ENCODE measurements around the gene C3orf62.

The C3orf62 gene

GRCh38 chr3:49273825-49274532 is 3.1 kb downstream of the C3orf62 start:
- no peaks in the 10 kb centered on the region for H3K27me3 ChIP-seq (ENCODE audit: insufficient read depth, low read depth, severe bottlenecking)
- peaks cover 28% of the 10 kb centered on the region for H3K36me3 ChIP-seq
- H3K9me3 ChIP-seq (ENCODE audit: severe bottlenecking), result no peaks in the 10 kb centered on the region
- no peak overlapping the region for H3K27ac ChIP-seq
- no peak for DNase-seq
- TF ChIP-seq, protein P1, sequence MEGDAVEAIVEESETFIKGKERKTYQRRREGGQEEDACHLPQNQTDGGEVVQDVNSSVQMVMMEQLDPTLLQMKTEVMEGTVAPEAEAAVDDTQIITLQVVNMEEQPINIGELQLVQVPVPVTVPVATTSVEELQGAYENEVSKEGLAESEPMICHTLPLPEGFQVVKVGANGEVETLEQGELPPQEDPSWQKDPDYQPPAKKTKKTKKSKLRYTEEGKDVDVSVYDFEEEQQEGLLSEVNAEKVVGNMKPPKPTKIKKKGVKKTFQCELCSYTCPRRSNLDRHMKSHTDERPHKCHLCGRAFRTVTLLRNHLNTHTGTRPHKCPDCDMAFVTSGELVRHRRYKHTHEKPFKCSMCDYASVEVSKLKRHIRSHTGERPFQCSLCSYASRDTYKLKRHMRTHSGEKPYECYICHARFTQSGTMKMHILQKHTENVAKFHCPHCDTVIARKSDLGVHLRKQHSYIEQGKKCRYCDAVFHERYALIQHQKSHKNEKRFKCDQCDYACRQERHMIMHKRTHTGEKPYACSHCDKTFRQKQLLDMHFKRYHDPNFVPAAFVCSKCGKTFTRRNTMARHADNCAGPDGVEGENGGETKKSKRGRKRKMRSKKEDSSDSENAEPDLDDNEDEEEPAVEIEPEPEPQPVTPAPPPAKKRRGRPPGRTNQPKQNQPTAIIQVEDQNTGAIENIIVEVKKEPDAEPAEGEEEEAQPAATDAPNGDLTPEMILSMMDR (IDR thresholded peaks at IDR 0.05; ENCODE audit: low read depth, low read length), result no peak
- no peak overlapping the region for H3K4me3 ChIP-seq (ENCODE audit: low read depth, low read length)

DNA sequence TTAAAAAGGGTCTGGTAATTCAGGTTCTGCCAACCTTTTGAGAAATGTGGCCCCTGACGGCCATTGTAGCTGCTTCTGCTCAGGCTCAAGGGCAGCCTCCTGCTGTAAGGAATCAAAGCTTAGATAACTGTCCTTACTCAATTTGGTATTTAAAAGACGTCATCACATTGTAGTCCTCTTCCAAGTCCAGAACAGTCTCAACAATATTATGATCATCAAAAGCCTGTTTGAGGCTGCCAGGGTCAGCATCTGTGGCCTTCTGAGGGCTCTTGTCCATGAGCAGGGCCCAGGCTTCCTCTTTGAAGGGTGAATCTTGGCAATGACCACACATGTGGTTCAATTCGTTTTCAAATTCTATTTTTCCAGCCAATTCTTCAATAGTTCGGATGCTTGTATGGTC is 6.0 kb downstream of the C3orf62 start:
- TF ChIP-seq, protein P1 (IDR thresholded peaks at IDR 0.05; ENCODE audit: low read depth, low read length), result no peak
- Histone ChIP-seq H3K9me3 (ENCODE audit: severe bottlenecking) (no peaks in the 10 kb centered on the region), H3K27ac (no peak overlapping the region), H3K4me3 (ENCODE audit: low read depth, low read length) (no peak overlapping the region), H3K27me3 (ENCODE audit: insufficient read depth, low read depth, severe bottlenecking) (no peaks in the 10 kb centered on the region), H3K36me3 (peaks cover 21% of the 10 kb centered on the region)
- DNase-seq, result no peak

- TF ChIP-seq, protein P1 (IDR thresholded peaks at IDR 0.05; ENCODE audit: low read depth, low read length), result no peak
- Histone ChIP-seq H3K27ac (no peak overlapping the region), H3K36me3 (peaks cover 21% of the 10 kb centered on the region)
Measured at GRCh38 chr3:49270156-49270500, 6.9 kb downstream of the C3orf62 start.

GRCh38 chr3:49269443-49270155 is 7.4 kb downstream of the C3orf62 start:
- H3K9me3 ChIP-seq (ENCODE audit: severe bottlenecking), result no peaks in the 10 kb centered on the region
- H3K4me3 ChIP-seq (ENCODE audit: low read depth, low read length), result no peak overlapping the region
- DNase-seq, result no peak
- peaks cover 21% of the 10 kb centered on the region for H3K36me3 ChIP-seq
- no peaks in the 10 kb centered on the region for H3K27me3 ChIP-seq (ENCODE audit: insufficient read depth, low read depth, severe bottlenecking)
- TF ChIP-seq, protein P1 (IDR thresholded peaks at IDR 0.05; ENCODE audit: low read depth, low read length), result no peak
- H3K27ac ChIP-seq, result no peak overlapping the region

More at GRCh38 chr3:49270156-49270500, 6.9 kb downstream of the C3orf62 start:
- Histone ChIP-seq H3K9me3 (ENCODE audit: severe bottlenecking) (no peaks in the 10 kb centered on the region), H3K4me3 (ENCODE audit: low read depth, low read length) (no peak overlapping the region), H3K27me3 (ENCODE audit: insufficient read depth, low read depth, severe bottlenecking) (no peaks in the 10 kb centered on the region)
- DNase-seq, result no peak

DNA sequence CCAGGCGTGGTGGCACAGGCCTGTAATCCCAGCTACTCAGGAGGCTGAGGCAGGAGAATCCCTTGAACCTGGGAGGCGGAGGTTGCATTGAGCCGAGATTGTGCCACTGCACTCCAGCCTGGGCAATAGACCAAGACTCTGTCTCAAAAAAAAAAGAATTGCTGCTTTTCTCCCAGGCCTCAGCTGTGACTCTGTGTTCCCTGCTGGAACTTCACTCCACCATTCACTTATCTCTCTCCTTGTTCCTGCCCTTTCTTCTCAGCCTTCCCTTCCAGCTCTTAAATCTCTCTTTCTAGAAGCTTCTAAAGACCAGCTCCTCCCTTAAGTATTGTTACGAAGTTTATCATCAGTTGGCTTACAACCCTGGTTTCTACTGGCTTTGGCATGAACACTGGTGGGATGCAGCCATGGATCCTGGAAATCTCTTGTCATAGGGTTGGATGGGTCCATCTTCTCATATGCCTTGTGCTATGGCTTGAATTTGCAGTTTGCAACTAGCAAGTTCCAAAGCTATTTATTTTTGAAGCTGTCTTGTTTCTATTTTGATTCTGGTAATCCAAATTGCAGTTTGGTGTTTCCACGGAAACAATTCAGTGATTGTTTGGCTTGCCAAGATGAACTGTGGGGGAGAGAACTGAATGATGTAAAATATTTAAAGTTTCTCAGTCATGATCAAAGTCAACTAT is 10.5 kb downstream of the C3orf62 start:
- H3K27me3 ChIP-seq (ENCODE audit: insufficient read depth, low read depth, severe bottlenecking), result no peaks in the 10 kb centered on the region
- no peak overlapping the region for H3K27ac ChIP-seq
- no peaks in the 10 kb centered on the region for H3K9me3 ChIP-seq (ENCODE audit: severe bottlenecking)
- TF ChIP-seq, protein P1 (IDR thresholded peaks at IDR 0.05; ENCODE audit: low read depth, low read length), result no peak
- no peak for DNase-seq
- peaks cover 16% of the 10 kb centered on the region for H3K36me3 ChIP-seq
- no peak overlapping the region for H3K4me3 ChIP-seq (ENCODE audit: low read depth, low read length)
